Neural cell (in vitro differentiated cells): Measurements from ENCODE around the gene GALNT11.

Source experiments
- EP300 ChIP-seq: fragments of 450-650 bp; conservative IDR thresholded peaks from 2 replicates; pipeline ENCODE4 v1.6.1; 2014; ENCODE audit warnings: antibody characterized with exemption, mild to moderate bottlenecking, moderate library complexity; ENCODE audit not compliant: poor library complexity, severe bottlenecking
- EZH2 ChIP-seq: fragments of 200-600, 300-800 bp; shearing (Covaris generic), sonication (generic); IDR thresholded peaks from 2 replicates; pipeline ENCODE4 v1.6.1; 2014; ENCODE audit warnings: antibody characterized with exemption, low read length, borderline replicate concordance, mild to moderate bottlenecking; ENCODE audit not compliant: insufficient read depth, poor library complexity, severe bottlenecking
- MXI1 ChIP-seq: fragments of 450-650 bp; conservative IDR thresholded peaks from 2 replicates; pipeline ENCODE4 v1.6.1; 2014; ENCODE audit warnings: antibody characterized with exemption, mild to moderate bottlenecking; ENCODE audit not compliant: poor library complexity, severe bottlenecking
- REST ChIP-seq: IDR thresholded peaks from 2 replicates; pipeline ENCODE4 v1.6.1; 2012; ENCODE audit warnings: borderline replicate concordance
- SMC3 ChIP-seq: fragments of 450-650 bp; conservative IDR thresholded peaks from 2 replicates; pipeline ENCODE4 v1.6.1; 2014; ENCODE audit warnings: antibody characterized with exemption, mild to moderate bottlenecking, moderate library complexity; ENCODE audit not compliant: poor library complexity
- TAF1 ChIP-seq: IDR thresholded peaks from 2 replicates; pipeline ENCODE4 v1.6.1; 2012; ENCODE audit warnings: low read depth
- TF ChIP-seq, protein P1 (sequence below): fragments of 450-650 bp; IDR thresholded peaks from 2 replicates; pipeline ENCODE4 v1.5.1; 2014; ENCODE audit warnings: antibody characterized with exemption, mild to moderate bottlenecking, moderate library complexity; ENCODE audit not compliant: poor library complexity, severe bottlenecking

DNA sequence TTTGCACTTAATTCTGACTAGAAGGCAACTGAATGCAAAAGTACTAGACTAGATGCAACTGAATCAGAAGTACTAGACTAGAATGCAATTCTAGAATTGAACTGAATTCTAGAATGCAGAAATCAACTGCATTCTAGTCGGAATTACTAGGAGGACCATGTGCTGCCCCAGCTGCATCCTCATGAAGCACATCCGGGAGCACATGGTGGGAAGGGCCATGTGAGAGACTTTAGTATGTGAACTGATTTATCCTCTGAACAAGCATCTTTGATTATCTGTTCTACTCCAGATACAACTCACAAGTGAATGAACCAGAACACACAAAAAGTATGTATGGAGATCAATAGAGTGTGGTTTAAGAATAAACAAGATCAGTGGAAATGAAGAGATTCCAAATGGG is 115.1 kb downstream of the GALNT11 start:
- TF ChIP-seq TAF1 (no peak), MXI1 (no peak), EZH2 (no peak), SMC3 (no peak), REST (no peak), EP300 (no peak)
- TF ChIP-seq, protein P1, sequence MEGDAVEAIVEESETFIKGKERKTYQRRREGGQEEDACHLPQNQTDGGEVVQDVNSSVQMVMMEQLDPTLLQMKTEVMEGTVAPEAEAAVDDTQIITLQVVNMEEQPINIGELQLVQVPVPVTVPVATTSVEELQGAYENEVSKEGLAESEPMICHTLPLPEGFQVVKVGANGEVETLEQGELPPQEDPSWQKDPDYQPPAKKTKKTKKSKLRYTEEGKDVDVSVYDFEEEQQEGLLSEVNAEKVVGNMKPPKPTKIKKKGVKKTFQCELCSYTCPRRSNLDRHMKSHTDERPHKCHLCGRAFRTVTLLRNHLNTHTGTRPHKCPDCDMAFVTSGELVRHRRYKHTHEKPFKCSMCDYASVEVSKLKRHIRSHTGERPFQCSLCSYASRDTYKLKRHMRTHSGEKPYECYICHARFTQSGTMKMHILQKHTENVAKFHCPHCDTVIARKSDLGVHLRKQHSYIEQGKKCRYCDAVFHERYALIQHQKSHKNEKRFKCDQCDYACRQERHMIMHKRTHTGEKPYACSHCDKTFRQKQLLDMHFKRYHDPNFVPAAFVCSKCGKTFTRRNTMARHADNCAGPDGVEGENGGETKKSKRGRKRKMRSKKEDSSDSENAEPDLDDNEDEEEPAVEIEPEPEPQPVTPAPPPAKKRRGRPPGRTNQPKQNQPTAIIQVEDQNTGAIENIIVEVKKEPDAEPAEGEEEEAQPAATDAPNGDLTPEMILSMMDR = no peak
